HEK293 (cell line): ENCODE data around the gene BRF1.
A peak's percentile ranks its signal among the peaks of the same experiment; 100 is the strongest.

Experiments
- CTCF ChIA-PET: fragments of 350-600 bp; formaldehyde crosslinking; extraction: SDS; loops from one replicate; lab custom pipeline; 2021; ENCODE audit warnings: antibody characterized with exemption; lab: Yijun Ruan, JAX
- POLR2A ChIA-PET: fragments of 300-600 bp; formaldehyde crosslinking; extraction: SDS; loops from one replicate; lab custom pipeline; 2020; ENCODE audit warnings: antibody characterized with exemption, inconsistent platforms; lab: Yijun Ruan, JAX
- H3K27ac ChIP-seq: fragments of 200-500 bp; sonication (Bioruptor generic); 2 replicates; pipeline ENCODE4 v1.5.1; 2014; ENCODE audit warnings: low read depth, low read length, control low read depth, inconsistent platforms; ENCODE audit errors: extremely low read depth
- H3K36me3 ChIP-seq, 2 experiments: fragments of 200-500 bp in 1 of 2; sonication (Bioruptor generic) in 1 of 2; 1 replicate in 1 of 2; 2 replicates in 1 of 2; pipeline ENCODE4 v1.5.1; 2014 to 2017; ENCODE audit warnings: inconsistent platforms in 2 of 2, low read length in 2 of 2; ENCODE audit not compliant: control insufficient read depth in 2 of 2, insufficient read depth in 1 of 2
- H3K4me1 ChIP-seq: fragments of 200-500 bp; sonication (Bioruptor generic); 2 replicates; pipeline ENCODE4 v1.5.1; 2014; ENCODE audit warnings: mild to moderate bottlenecking, low read length, inconsistent platforms; ENCODE audit not compliant: control insufficient read depth, insufficient read depth
- H3K4me3 ChIP-seq: 2 replicates; pipeline ENCODE4 v1.5.1; 2011; ENCODE audit warnings: low read depth, mild to moderate bottlenecking, control low read depth, low read length, moderate library complexity
- H3K9me3 ChIP-seq: fragments of 200-500 bp; sonication (Bioruptor generic); 2 replicates; pipeline ENCODE4 v1.5.1; 2014; ENCODE audit warnings: low read depth, low read length, inconsistent platforms; ENCODE audit not compliant: control insufficient read depth, insufficient read depth
- GLIS1 ChIP-seq: fragments of 450-650 bp; formaldehyde crosslinking; IDR thresholded peaks from 2 replicates; pipeline ENCODE4 v1.5.1; 2016; ENCODE audit warnings: missing biosample characterization, missing genetic modification characterization
- HOXD13 ChIP-seq: sonication (generic); formaldehyde crosslinking; IDR thresholded peaks from 2 replicates; pipeline ENCODE4 v1.8.0; 2022; ENCODE audit warnings: missing genetic modification reagents, borderline replicate concordance
- KLF1 ChIP-seq: fragments of 450-650 bp; formaldehyde crosslinking; IDR thresholded peaks from 2 replicates; pipeline ENCODE4 v1.5.1; 2016; ENCODE audit warnings: missing biosample characterization, missing genetic modification characterization
- KLF9 ChIP-seq: fragments of 450-650 bp; formaldehyde crosslinking; IDR thresholded peaks from 2 replicates; pipeline ENCODE4 v1.5.1; 2016; ENCODE audit warnings: missing biosample characterization, missing genetic modification characterization, low read depth
- MZF1 ChIP-seq: fragments of 450-650 bp; formaldehyde crosslinking; IDR thresholded peaks from 2 replicates; pipeline ENCODE4 v1.5.1; 2017; ENCODE audit warnings: missing biosample characterization, missing genetic modification characterization, borderline replicate concordance
- TCF7L2 ChIP-seq: IDR thresholded peaks from 2 replicates; pipeline ENCODE4 v1.6.1; 2011; ENCODE audit warnings: low read depth, mild to moderate bottlenecking, inconsistent platforms, low read length, moderate library complexity, borderline replicate concordance
- ZBTB17 ChIP-seq: fragments of 450-650 bp; formaldehyde crosslinking; IDR thresholded peaks from 2 replicates; pipeline ENCODE4 v1.5.1; 2016; ENCODE audit warnings: missing biosample characterization, missing genetic modification characterization
- ZBTB8A ChIP-seq: fragments of 450-650 bp; formaldehyde crosslinking; IDR thresholded peaks from 2 replicates; pipeline ENCODE4 v1.5.1; 2016; ENCODE audit warnings: missing biosample characterization, missing genetic modification characterization
- ZFHX2 ChIP-seq: fragments of 450-650 bp; formaldehyde crosslinking; conservative IDR thresholded peaks from 2 replicates; pipeline ENCODE4 v1.5.1; 2016; ENCODE audit warnings: missing biosample characterization, missing genetic modification characterization
- ZIC2 ChIP-seq: fragments of 450-650 bp; formaldehyde crosslinking; IDR thresholded peaks from 2 replicates; pipeline ENCODE4 v1.5.1; 2016; ENCODE audit warnings: missing biosample characterization, missing genetic modification characterization
- ZNF10 ChIP-seq: fragments of 450-650 bp; formaldehyde crosslinking; IDR thresholded peaks from 2 replicates; pipeline ENCODE4 v1.5.1; 2017; ENCODE audit warnings: missing biosample characterization, missing genetic modification characterization
- ZNF133 ChIP-seq: fragments of 450-650 bp; formaldehyde crosslinking; IDR thresholded peaks from 2 replicates; pipeline ENCODE4 v1.5.1; 2016; ENCODE audit warnings: missing biosample characterization, missing genetic modification characterization
- ZNF175 ChIP-seq: fragments of 450-650 bp; formaldehyde crosslinking; IDR thresholded peaks from 2 replicates; pipeline ENCODE4 v1.5.1; 2016; ENCODE audit warnings: missing biosample characterization, missing genetic modification characterization
- ZNF248 ChIP-seq: fragments of 450-650 bp; formaldehyde crosslinking; IDR thresholded peaks from 2 replicates; pipeline ENCODE4 v1.5.1; 2017; ENCODE audit warnings: missing biosample characterization, missing genetic modification characterization
- ZNF292 ChIP-seq: fragments of 450-650 bp; formaldehyde crosslinking; IDR thresholded peaks from 2 replicates; pipeline ENCODE4 v1.5.1; 2016; ENCODE audit warnings: low read depth, missing biosample characterization, missing genetic modification characterization, borderline replicate concordance
- ZNF423 ChIP-seq: fragments of 450-650 bp; formaldehyde crosslinking; IDR thresholded peaks from 2 replicates; pipeline ENCODE4 v1.5.1; 2016; ENCODE audit warnings: missing biosample characterization, missing genetic modification characterization
- ZNF433 ChIP-seq: fragments of 450-650 bp; formaldehyde crosslinking; IDR thresholded peaks from 2 replicates; pipeline ENCODE4 v1.5.1; 2016; ENCODE audit warnings: missing biosample characterization, missing genetic modification characterization, low read depth
- ZNF561 ChIP-seq: fragments of 450-650 bp; IDR thresholded peaks from 2 replicates; pipeline ENCODE4 v1.5.1; 2018; ENCODE audit warnings: missing biosample characterization, missing genetic modification characterization, borderline replicate concordance
- ZNF624 ChIP-seq: fragments of 450-650 bp; formaldehyde crosslinking; IDR thresholded peaks from 2 replicates; pipeline ENCODE4 v1.5.1; 2017; ENCODE audit warnings: missing biosample characterization, missing genetic modification characterization
- ZNF791 ChIP-seq: fragments of 450-650 bp; formaldehyde crosslinking; IDR thresholded peaks from 2 replicates; pipeline ENCODE4 v1.5.1; 2016; ENCODE audit warnings: missing biosample characterization, missing genetic modification characterization
- TF ChIP-seq, protein P1 (sequence below): sonication (generic); formaldehyde crosslinking; IDR thresholded peaks from 2 replicates; pipeline ENCODE4 v1.8.1; 2022; ENCODE audit warnings: mild to moderate bottlenecking, moderate library complexity, missing genetic modification reagents
- TF ChIP-seq, protein P2 (sequence below): fragments of 450-650 bp; formaldehyde crosslinking; IDR thresholded peaks from 2 replicates; pipeline ENCODE4 v1.5.1; 2017; ENCODE audit warnings: missing biosample characterization, missing genetic modification characterization
- TF ChIP-seq, protein P3 (sequence below): fragments of 450-650 bp; formaldehyde crosslinking; IDR thresholded peaks from 2 replicates; pipeline ENCODE4 v1.5.1; 2016; ENCODE audit warnings: missing biosample characterization, missing genetic modification characterization
- TF ChIP-seq, protein P4 (sequence below): fragments of 450-650 bp; formaldehyde crosslinking; IDR thresholded peaks from 2 replicates; pipeline ENCODE4 v1.5.1; 2016; ENCODE audit warnings: missing biosample characterization, missing genetic modification characterization
- TF ChIP-seq, protein P5 (sequence below): fragments of 450-650 bp; formaldehyde crosslinking; IDR thresholded peaks from 2 replicates; pipeline ENCODE4 v1.5.1; 2016; ENCODE audit warnings: missing biosample characterization, missing genetic modification characterization

The BRF1 gene

DNA sequence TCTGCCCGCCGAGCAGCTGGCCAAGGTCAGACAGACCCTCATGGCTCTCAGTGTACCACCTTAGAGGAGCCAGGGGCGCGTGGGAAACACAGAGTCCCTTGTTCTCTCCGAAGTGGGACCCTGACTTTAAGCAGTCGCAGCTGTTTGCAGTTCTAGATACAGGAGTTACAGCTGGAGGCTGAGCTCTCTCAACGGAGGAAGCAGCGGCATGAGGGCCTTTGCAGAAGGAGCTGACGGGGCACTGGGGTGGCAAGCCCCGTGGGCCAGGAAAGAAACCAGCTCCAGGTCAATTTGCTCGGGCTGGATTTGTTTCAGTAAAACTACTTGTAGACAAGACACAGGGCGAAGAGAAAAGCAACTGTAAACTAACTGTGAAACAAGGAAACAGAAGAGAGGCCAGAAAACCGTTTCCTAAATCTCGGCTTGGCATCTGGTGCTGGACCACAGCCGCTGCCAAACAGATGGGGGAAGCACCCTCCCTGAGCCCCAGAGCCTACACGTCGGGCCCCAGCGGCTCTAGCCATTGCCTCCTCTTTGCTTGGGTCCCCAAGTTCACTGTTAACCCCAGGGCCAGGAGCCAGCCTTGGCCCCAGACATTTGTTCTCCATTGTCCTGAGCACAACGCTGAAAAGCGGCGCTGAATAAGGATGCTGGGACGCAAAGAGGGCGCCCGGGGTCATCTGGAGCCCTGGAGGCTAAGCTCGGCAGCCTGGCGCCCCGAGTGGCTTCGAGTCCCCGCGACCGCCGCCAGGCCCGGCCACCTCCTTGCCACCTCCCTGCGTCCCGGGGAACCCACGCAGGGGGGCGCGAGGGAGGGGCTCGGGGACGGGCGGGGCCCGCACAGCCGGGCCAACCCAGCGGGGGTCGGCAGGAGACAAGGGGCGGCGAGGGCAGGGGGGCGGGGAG lies 12.8 kb upstream of the BRF1 start:
- H3K36me3 ChIP-seq: no peaks in the 10 kb centered on the region
- no peaks in the 10 kb centered on the region for H3K9me3 ChIP-seq
- H3K4me3 ChIP-seq: peak overlapping the region; percentile 55
- POLR2A ChIA-PET: interaction anchor here (0.6 to 3.1 kb wide), 4 partner anchors 11 to 176 kb away, joined by 4 to 36 read pairs (median 6); partner anchors contain the start of gene BRF1
- TF ChIP-seq ZNF248 (tag by site-specific recombination) (no peak), ZNF433 (tag by site-specific recombination) (no peak), ZNF791 (tag by site-specific recombination) (no peak), GLIS1 (tag by site-specific recombination) (peak; percentile 73), ZNF133 (tag by site-specific recombination) (no peak), ZIC2 (tag by site-specific recombination) (peak; percentile 56), HOXD13 (CRISPR knock-in tag) (no peak), ZBTB8A (peak; percentile 42; the same call in 1 of the 2 replicates), ZNF561 (tag by site-specific recombination) (no peak), TCF7L2 (no peak), ZFHX2 (tag by site-specific recombination) (peak; percentile 15; the same call in 1 of the 2 replicates), ZNF10 (tag by site-specific recombination) (no peak), ZNF292 (tag by site-specific recombination) (no peak), KLF9 (tag by site-specific recombination) (no peak), ZNF624 (no peak), ZNF423 (no peak), KLF1 (tag by site-specific recombination) (0 out of 2 replicates have a peak, but pooled peaks have one; percentile 39), MZF1 (no peak), ZNF175 (tag by site-specific recombination) (no peak), ZBTB17 (tag by site-specific recombination) (no peak)
- TF ChIP-seq, protein P1, sequence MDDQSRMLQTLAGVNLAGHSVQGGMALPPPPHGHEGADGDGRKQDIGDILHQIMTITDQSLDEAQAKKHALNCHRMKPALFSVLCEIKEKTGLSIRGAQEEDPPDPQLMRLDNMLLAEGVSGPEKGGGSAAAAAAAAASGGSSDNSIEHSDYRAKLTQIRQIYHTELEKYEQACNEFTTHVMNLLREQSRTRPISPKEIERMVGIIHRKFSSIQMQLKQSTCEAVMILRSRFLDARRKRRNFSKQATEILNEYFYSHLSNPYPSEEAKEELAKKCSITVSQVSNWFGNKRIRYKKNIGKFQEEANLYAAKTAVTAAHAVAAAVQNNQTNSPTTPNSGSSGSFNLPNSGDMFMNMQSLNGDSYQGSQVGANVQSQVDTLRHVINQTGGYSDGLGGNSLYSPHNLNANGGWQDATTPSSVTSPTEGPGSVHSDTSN (CRISPR knock-in tag): no peak
- TF ChIP-seq, protein P2, sequence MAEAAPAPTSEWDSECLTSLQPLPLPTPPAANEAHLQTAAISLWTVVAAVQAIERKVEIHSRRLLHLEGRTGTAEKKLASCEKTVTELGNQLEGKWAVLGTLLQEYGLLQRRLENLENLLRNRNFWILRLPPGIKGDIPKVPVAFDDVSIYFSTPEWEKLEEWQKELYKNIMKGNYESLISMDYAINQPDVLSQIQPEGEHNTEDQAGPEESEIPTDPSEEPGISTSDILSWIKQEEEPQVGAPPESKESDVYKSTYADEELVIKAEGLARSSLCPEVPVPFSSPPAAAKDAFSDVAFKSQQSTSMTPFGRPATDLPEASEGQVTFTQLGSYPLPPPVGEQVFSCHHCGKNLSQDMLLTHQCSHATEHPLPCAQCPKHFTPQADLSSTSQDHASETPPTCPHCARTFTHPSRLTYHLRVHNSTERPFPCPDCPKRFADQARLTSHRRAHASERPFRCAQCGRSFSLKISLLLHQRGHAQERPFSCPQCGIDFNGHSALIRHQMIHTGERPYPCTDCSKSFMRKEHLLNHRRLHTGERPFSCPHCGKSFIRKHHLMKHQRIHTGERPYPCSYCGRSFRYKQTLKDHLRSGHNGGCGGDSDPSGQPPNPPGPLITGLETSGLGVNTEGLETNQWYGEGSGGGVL (tag by site-specific recombination): no peak
- TF ChIP-seq, protein P3, sequence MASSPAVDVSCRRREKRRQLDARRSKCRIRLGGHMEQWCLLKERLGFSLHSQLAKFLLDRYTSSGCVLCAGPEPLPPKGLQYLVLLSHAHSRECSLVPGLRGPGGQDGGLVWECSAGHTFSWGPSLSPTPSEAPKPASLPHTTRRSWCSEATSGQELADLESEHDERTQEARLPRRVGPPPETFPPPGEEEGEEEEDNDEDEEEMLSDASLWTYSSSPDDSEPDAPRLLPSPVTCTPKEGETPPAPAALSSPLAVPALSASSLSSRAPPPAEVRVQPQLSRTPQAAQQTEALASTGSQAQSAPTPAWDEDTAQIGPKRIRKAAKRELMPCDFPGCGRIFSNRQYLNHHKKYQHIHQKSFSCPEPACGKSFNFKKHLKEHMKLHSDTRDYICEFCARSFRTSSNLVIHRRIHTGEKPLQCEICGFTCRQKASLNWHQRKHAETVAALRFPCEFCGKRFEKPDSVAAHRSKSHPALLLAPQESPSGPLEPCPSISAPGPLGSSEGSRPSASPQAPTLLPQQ (tag by site-specific recombination): 0 out of 2 replicates have a peak, but pooled peaks have one; percentile 21
- TF ChIP-seq, protein P4, sequence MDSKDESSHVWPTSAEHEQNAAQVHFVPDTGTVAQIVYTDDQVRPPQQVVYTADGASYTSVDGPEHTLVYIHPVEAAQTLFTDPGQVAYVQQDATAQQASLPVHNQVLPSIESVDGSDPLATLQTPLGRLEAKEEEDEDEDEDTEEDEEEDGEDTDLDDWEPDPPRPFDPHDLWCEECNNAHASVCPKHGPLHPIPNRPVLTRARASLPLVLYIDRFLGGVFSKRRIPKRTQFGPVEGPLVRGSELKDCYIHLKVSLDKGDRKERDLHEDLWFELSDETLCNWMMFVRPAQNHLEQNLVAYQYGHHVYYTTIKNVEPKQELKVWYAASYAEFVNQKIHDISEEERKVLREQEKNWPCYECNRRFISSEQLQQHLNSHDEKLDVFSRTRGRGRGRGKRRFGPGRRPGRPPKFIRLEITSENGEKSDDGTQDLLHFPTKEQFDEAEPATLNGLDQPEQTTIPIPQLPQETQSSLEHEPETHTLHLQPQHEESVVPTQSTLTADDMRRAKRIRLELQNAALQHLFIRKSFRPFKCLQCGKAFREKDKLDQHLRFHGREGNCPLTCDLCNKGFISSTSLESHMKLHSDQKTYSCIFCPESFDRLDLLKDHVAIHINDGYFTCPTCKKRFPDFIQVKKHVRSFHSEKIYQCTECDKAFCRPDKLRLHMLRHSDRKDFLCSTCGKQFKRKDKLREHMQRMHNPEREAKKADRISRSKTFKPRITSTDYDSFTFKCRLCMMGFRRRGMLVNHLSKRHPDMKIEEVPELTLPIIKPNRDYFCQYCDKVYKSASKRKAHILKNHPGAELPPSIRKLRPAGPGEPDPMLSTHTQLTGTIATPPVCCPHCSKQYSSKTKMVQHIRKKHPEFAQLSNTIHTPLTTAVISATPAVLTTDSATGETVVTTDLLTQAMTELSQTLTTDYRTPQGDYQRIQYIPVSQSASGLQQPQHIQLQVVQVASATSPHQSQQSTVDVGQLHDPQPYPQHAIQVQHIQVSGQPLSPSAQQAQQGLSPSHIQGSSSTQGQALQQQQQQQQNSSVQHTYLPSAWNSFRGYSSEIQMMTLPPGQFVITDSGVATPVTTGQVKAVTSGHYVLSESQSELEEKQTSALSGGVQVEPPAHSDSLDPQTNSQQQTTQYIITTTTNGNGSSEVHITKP (tag by site-specific recombination): no peak
- TF ChIP-seq, protein P5, sequence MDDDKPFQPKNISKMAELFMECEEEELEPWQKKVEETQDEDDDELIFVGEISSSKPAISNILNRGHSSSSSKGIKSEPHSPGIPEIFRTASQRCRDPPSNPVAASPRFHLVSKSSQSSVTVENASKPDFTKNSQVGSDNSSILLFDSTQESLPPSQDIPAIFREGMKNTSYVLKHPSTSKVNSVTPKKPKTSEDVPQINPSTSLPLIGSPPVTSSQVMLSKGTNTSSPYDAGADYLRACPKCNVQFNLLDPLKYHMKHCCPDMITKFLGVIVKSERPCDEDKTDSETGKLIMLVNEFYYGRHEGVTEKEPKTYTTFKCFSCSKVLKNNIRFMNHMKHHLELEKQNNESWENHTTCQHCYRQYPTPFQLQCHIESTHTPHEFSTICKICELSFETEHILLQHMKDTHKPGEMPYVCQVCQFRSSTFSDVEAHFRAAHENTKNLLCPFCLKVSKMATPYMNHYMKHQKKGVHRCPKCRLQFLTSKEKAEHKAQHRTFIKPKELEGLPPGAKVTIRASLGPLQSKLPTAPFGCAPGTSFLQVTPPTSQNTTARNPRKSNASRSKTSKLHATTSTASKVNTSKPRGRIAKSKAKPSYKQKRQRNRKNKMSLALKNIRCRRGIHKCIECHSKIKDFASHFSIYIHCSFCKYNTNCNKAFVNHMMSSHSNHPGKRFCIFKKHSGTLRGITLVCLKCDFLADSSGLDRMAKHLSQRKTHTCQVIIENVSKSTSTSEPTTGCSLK (tag by site-specific recombination): no peak
- TF ChIP-seq, all 188 proteins: peak for 6
- no peak overlapping the region for H3K27ac ChIP-seq
- CTCF ChIA-PET: no interaction called here
- H3K4me1 ChIP-seq: peaks cover 7% of the 10 kb centered on the region
